HepG2 (cell line): ENCODE measurements around the gene UBE2O. TPM values are rescaled to one million over a fixed set of nuclear protein-coding genes. Genes with fewer than 3 reads are reported as not detected.

Experiments
- HDAC1 ChIP-seq: sonication (generic); formaldehyde crosslinking; IDR thresholded peaks from 2 replicates; pipeline ENCODE4 v1.5.1; 2020; ENCODE audit warnings: mild to moderate bottlenecking, missing genetic modification reagents
- KDM4B ChIP-seq: sonication (generic); formaldehyde crosslinking; IDR thresholded peaks from 2 replicates; pipeline ENCODE4 v1.4.0; 2020; ENCODE audit warnings: missing genetic modification reagents
- MAX ChIP-seq: IDR thresholded peaks from 2 replicates; pipeline ENCODE4 v1.6.1; 2012; ENCODE audit warnings: inconsistent platforms
- POGZ ChIP-seq: sonication (generic); formaldehyde crosslinking; IDR thresholded peaks from 2 replicates; pipeline ENCODE4 v1.4.0; 2020; ENCODE audit warnings: mild to moderate bottlenecking, missing genetic modification reagents
- PRPF4 ChIP-seq: fragments of 200-400 bp; formaldehyde crosslinking; IDR thresholded peaks from 2 replicates; pipeline ENCODE4 v1.6.1; 2016; ENCODE audit warnings: low read length, low read depth; ENCODE audit not compliant: poor library complexity, severe bottlenecking
- SETDB1 ChIP-seq: sonication (generic); formaldehyde crosslinking; IDR thresholded peaks from 2 replicates; pipeline ENCODE4 v1.5.1; 2020; ENCODE audit warnings: missing genetic modification reagents, mild to moderate bottlenecking, borderline replicate concordance
- SPEN ChIP-seq: sonication (generic); formaldehyde crosslinking; IDR thresholded peaks from 2 replicates; pipeline ENCODE4 v1.5.1; 2020; ENCODE audit warnings: low read depth, mild to moderate bottlenecking, missing genetic modification reagents
- THAP9 ChIP-seq: sonication (generic); formaldehyde crosslinking; IDR thresholded peaks from 2 replicates; pipeline ENCODE4; 2020; ENCODE audit warnings: missing genetic modification reagents, mild to moderate bottlenecking, borderline replicate concordance
- ZBTB8A ChIP-seq: sonication (generic); formaldehyde crosslinking; IDR thresholded peaks from 2 replicates; pipeline ENCODE4 v1.4.0; 2020; ENCODE audit warnings: mild to moderate bottlenecking, low read depth, missing genetic modification reagents, borderline replicate concordance
- ZFP36L2 ChIP-seq: sonication (generic); formaldehyde crosslinking; IDR thresholded peaks from 2 replicates; pipeline ENCODE4 v1.4.0; 2020; ENCODE audit warnings: missing genetic modification reagents
- ZSCAN22 ChIP-seq: sonication (generic); formaldehyde crosslinking; IDR thresholded peaks from 2 replicates; pipeline ENCODE4 v1.4.0; 2020; ENCODE audit warnings: mild to moderate bottlenecking, missing genetic modification reagents
- polyA plus RNA-seq, 8 experiments: library from polyadenylated mRNA; depleted of rRNA in 3 of 8; stranded (reverse) in 7 of 8; unstranded in 1 of 8; fragments of >200 nt; fragmentation: Illumina TruSeq in 4 of 8; extraction: Trizol in 4 of 8; gene quantifications; 2 replicates each; pipeline versions ENCODE4 v1.2.1 to v1.2.3, GENCODE V29; 2011 to 2016; ENCODE audit warnings: low read depth in 4 of 8, missing spikeins in 1 of 8, mixed read lengths in 1 of 8; ENCODE audit not compliant: insufficient read depth in 1 of 8
- total RNA-seq, 5 experiments: library from RNA; depleted of rRNA; stranded (reverse); fragments of >200 nt; fragmentation: Illumina TruSeq; extraction: Trizol; gene quantifications; 2 replicates each; pipeline ENCODE4 v1.2.3, GENCODE V29; 2016; ENCODE audit warnings: low read depth in 1 of 5
- TF ChIP-seq, protein P1 (sequence below): sonication (generic); formaldehyde crosslinking; IDR thresholded peaks from 2 replicates; pipeline ENCODE4 v1.9.0; 2022; ENCODE audit warnings: low read depth, missing genetic modification reagents
- TF ChIP-seq, protein P2 (sequence below): sonication (generic); formaldehyde crosslinking; IDR thresholded peaks from 2 replicates; pipeline ENCODE4 v1.4.0; 2020; ENCODE audit warnings: mild to moderate bottlenecking, low read depth, missing genetic modification reagents
- TF ChIP-seq, protein P3 (sequence below): sonication (generic); formaldehyde crosslinking; IDR thresholded peaks from 2 replicates; pipeline ENCODE4 v1.8.1; 2023; ENCODE audit warnings: missing genetic modification reagents, mild to moderate bottlenecking, borderline replicate concordance
- TF ChIP-seq, protein P4 (sequence below): sonication (generic); formaldehyde crosslinking; IDR thresholded peaks from 2 replicates; pipeline ENCODE4 v1.5.1; 2020; ENCODE audit warnings: mild to moderate bottlenecking, missing genetic modification reagents, borderline replicate concordance

The UBE2O gene
- total and polyA plus RNA-seq, 2 of the 13 experiments (the other 11 are each of a cell fraction or from before 2014, with no cell fraction given), result 21.5 to 23.5 TPM

- TF ChIP-seq ZBTB8A (CRISPR knock-in tag), result 0 out of 2 replicates have a peak, but pooled peaks have one; percentile 16
- peak; percentile 21; the same call in 1 of the 2 replicates for TF ChIP-seq HDAC1 (CRISPR knock-in tag)
- TF ChIP-seq ZFP36L2, result no peak
- TF ChIP-seq, protein P1, sequence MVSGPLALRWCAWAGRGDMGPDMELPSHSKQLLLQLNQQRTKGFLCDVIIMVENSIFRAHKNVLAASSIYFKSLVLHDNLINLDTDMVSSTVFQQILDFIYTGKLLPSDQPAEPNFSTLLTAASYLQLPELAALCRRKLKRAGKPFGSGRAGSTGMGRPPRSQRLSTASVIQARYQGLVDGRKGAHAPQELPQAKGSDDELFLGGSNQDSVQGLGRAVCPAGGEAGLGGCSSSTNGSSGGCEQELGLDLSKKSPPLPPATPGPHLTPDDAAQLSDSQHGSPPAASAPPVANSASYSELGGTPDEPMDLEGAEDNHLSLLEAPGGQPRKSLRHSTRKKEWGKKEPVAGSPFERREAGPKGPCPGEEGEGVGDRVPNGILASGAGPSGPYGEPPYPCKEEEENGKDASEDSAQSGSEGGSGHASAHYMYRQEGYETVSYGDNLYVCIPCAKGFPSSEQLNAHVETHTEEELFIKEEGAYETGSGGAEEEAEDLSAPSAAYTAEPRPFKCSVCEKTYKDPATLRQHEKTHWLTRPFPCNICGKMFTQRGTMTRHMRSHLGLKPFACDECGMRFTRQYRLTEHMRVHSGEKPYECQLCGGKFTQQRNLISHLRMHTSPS (CRISPR knock-in tag), result no peak
- TF ChIP-seq MAX, result no peak
- peak; percentile 57 for TF ChIP-seq PRPF4
- 0 out of 2 replicates have a peak, but pooled peaks have one; percentile 18 for TF ChIP-seq SETDB1
- no peak for TF ChIP-seq KDM4B (CRISPR knock-in tag)
- TF ChIP-seq POGZ (CRISPR knock-in tag), result 0 out of 2 replicates have a peak, but pooled peaks have one; percentile 14
- peak; percentile 24; the same call in 1 of the 2 replicates for TF ChIP-seq ZSCAN22 (CRISPR knock-in tag)
- no peak for TF ChIP-seq SPEN (CRISPR knock-in tag)
- TF ChIP-seq, protein P2, sequence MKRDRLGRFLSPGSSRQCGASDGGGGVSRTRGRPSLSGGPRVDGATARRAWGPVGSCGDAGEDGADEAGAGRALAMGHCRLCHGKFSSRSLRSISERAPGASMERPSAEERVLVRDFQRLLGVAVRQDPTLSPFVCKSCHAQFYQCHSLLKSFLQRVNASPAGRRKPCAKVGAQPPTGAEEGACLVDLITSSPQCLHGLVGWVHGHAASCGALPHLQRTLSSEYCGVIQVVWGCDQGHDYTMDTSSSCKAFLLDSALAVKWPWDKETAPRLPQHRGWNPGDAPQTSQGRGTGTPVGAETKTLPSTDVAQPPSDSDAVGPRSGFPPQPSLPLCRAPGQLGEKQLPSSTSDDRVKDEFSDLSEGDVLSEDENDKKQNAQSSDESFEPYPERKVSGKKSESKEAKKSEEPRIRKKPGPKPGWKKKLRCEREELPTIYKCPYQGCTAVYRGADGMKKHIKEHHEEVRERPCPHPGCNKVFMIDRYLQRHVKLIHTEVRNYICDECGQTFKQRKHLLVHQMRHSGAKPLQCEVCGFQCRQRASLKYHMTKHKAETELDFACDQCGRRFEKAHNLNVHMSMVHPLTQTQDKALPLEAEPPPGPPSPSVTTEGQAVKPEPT, result peak; percentile 31; the same call in 1 of the 2 replicates
- TF ChIP-seq, protein P3, sequence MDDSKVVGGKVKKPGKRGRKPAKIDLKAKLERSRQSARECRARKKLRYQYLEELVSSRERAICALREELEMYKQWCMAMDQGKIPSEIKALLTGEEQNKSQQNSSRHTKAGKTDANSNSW (CRISPR knock-in tag), result no peak
- TF ChIP-seq THAP9 (CRISPR knock-in tag), result peak; percentile 37; the same call in 1 of the 2 replicates
- TF ChIP-seq, protein P4, sequence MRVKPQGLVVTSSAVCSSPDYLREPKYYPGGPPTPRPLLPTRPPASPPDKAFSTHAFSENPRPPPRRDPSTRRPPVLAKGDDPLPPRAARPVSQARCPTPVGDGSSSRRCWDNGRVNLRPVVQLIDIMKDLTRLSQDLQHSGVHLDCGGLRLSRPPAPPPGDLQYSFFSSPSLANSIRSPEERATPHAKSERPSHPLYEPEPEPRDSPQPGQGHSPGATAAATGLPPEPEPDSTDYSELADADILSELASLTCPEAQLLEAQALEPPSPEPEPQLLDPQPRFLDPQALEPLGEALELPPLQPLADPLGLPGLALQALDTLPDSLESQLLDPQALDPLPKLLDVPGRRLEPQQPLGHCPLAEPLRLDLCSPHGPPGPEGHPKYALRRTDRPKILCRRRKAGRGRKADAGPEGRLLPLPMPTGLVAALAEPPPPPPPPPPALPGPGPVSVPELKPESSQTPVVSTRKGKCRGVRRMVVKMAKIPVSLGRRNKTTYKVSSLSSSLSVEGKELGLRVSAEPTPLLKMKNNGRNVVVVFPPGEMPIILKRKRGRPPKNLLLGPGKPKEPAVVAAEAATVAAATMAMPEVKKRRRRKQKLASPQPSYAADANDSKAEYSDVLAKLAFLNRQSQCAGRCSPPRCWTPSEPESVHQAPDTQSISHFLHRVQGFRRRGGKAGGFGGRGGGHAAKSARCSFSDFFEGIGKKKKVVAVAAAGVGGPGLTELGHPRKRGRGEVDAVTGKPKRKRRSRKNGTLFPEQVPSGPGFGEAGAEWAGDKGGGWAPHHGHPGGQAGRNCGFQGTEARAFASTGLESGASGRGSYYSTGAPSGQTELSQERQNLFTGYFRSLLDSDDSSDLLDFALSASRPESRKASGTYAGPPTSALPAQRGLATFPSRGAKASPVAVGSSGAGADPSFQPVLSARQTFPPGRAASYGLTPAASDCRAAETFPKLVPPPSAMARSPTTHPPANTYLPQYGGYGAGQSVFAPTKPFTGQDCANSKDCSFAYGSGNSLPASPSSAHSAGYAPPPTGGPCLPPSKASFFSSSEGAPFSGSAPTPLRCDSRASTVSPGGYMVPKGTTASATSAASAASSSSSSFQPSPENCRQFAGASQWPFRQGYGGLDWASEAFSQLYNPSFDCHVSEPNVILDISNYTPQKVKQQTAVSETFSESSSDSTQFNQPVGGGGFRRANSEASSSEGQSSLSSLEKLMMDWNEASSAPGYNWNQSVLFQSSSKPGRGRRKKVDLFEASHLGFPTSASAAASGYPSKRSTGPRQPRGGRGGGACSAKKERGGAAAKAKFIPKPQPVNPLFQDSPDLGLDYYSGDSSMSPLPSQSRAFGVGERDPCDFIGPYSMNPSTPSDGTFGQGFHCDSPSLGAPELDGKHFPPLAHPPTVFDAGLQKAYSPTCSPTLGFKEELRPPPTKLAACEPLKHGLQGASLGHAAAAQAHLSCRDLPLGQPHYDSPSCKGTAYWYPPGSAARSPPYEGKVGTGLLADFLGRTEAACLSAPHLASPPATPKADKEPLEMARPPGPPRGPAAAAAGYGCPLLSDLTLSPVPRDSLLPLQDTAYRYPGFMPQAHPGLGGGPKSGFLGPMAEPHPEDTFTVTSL (CRISPR knock-in tag), result no peak
These were observed 71.2 kb downstream of the UBE2O start (continued) for GRCh38 chr17:76381633-76382350.
